Measurements from ENCODE around the gene SELENOK.

DNA sequence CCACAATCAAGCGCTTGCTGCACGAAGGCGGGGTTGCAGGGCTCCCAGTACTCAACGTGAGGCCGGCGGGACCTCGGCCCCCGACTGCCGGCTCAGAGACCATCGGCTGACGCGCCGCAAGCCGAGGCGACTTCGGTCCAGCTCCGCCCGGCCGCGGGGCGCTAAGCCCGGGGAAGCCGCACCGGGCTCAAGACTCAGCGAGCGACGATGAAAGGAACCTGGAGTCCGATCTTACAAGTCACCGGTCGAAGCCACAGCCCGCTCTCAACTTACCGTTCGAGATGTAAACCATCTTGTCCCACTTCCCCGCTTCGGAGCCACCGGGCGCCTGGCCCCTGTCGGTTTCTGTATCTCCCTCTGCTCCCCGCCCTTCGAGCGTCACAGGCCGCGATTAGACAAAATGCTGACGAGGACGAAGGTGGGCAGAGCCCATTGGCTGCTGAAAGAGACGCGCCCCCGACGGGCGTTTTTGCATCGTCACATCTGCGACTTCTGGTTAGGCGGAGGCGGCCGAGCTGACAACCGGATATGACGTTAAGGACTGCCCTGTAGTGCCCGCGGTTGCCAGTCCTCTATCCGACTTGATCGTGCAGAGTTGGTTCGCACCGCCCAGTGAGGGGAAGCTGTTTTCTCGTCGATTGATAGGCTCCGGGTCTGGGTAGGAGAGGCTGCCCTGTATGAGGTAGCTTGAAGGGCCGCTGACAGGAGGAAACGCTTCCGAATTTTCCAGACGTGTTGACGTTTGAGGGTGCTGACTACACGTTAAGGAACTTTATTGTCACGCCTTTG, at the start of gene SELENOK:
- TF ChIP-seq, protein P1, sequence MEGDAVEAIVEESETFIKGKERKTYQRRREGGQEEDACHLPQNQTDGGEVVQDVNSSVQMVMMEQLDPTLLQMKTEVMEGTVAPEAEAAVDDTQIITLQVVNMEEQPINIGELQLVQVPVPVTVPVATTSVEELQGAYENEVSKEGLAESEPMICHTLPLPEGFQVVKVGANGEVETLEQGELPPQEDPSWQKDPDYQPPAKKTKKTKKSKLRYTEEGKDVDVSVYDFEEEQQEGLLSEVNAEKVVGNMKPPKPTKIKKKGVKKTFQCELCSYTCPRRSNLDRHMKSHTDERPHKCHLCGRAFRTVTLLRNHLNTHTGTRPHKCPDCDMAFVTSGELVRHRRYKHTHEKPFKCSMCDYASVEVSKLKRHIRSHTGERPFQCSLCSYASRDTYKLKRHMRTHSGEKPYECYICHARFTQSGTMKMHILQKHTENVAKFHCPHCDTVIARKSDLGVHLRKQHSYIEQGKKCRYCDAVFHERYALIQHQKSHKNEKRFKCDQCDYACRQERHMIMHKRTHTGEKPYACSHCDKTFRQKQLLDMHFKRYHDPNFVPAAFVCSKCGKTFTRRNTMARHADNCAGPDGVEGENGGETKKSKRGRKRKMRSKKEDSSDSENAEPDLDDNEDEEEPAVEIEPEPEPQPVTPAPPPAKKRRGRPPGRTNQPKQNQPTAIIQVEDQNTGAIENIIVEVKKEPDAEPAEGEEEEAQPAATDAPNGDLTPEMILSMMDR (IDR thresholded peaks at IDR 0.05), result no peak
- peak; percentile 99 for TF ChIP-seq POLR2AphosphoS5 (IDR thresholded peaks at IDR 0.05; ENCODE audit: insufficient read depth in 1 of 2, low read depth in 1 of 2)
- peak; percentile 93 to 95 for TF ChIP-seq POLR2A (IDR thresholded peaks at IDR 0.05)
